Stimulated activated naive CD8-positive, alpha-beta T cell treated with anti-CD3 and anti-CD28 coated beads, Interleukin-15, Interleukin-2, amounts not matched to agents 100 ng/mL and 50 ng/mL, for 24 hours (primary cell): Measurements from ENCODE around the gene LPCAT2.

ENCODE experiments used
- H3K27ac Mint-ChIP-seq: one replicate; pipeline ENCODE4 v1.8.0; 2021; ENCODE audit warnings: mild to moderate bottlenecking, mixed read lengths
- H3K27me3 Mint-ChIP-seq: one replicate; pipeline ENCODE4 v1.8.0; 2021; ENCODE audit warnings: mixed read lengths
- H3K36me3 Mint-ChIP-seq: one replicate; pipeline ENCODE4 v1.8.0; 2021; ENCODE audit warnings: low read depth, mixed read lengths
- H3K4me1 Mint-ChIP-seq: one replicate; pipeline ENCODE4 v1.8.0; 2021; ENCODE audit warnings: low read depth, mixed read lengths
- H3K4me3 Mint-ChIP-seq: one replicate; pipeline ENCODE4 v1.8.0; 2021; ENCODE audit warnings: mild to moderate bottlenecking, mixed read lengths
- H3K9me3 Mint-ChIP-seq: one replicate; pipeline ENCODE4 v1.8.0; 2021; ENCODE audit warnings: mixed read lengths

LPCAT2 gene

GRCh38 chr16:55476625-55477533 lies 32.0 kb upstream of the LPCAT2 start:
- H3K4me1 Mint-ChIP-seq = no peaks in the 10 kb centered on the region
- no peaks in the 10 kb centered on the region for H3K36me3 Mint-ChIP-seq
- H3K27ac Mint-ChIP-seq = no peak overlapping the region
- H3K27me3 Mint-ChIP-seq = peaks cover 44% of the 10 kb centered on the region
- H3K9me3 Mint-ChIP-seq = no peaks in the 10 kb centered on the region
- H3K4me3 Mint-ChIP-seq = no peak overlapping the region

- Mint-ChIP-seq H3K27me3 (peaks cover 44% of the 10 kb centered on the region), H3K4me1 (no peaks in the 10 kb centered on the region), H3K36me3 (no peaks in the 10 kb centered on the region), H3K4me3 (no peak overlapping the region), H3K27ac (no peak overlapping the region), H3K9me3 (no peaks in the 10 kb centered on the region)
These were observed 31.1 kb upstream of the LPCAT2 start for GRCh38 chr16:55477736-55478135.

GRCh38 chr16:55478827-55479429 lies 29.9 kb upstream of the LPCAT2 start, which contains the start of gene MMP2:
Gene MMP2 (plus strand): TSS chr16:55479198. CDS start chr16:55479480, 282 bp downstream.
- Mint-ChIP-seq H3K27me3 (peaks cover 42% of the 10 kb centered on the region), H3K9me3 (no peaks in the 10 kb centered on the region), H3K4me3 (peak within 1 kb of the TSS; percentile 17)

GRCh38 chr16:55479430-55480140 lies 29.3 kb upstream of the LPCAT2 start:
- Mint-ChIP-seq H3K27me3 (peaks cover 38% of the 10 kb centered on the region), H3K36me3 (no peaks in the 10 kb centered on the region), H3K27ac (no peak overlapping the region), H3K9me3 (no peaks in the 10 kb centered on the region), H3K4me1 (no peaks in the 10 kb centered on the region), H3K4me3 (peak overlapping the region; percentile 17)

More at GRCh38 chr16:55478827-55479429, 29.9 kb upstream of the LPCAT2 start, which contains the start of gene MMP2:
- Mint-ChIP-seq H3K36me3 (no peaks in the 10 kb centered on the region), H3K4me1 (no peaks in the 10 kb centered on the region), H3K27ac (no peak within 1 kb of the TSS)

DNA sequence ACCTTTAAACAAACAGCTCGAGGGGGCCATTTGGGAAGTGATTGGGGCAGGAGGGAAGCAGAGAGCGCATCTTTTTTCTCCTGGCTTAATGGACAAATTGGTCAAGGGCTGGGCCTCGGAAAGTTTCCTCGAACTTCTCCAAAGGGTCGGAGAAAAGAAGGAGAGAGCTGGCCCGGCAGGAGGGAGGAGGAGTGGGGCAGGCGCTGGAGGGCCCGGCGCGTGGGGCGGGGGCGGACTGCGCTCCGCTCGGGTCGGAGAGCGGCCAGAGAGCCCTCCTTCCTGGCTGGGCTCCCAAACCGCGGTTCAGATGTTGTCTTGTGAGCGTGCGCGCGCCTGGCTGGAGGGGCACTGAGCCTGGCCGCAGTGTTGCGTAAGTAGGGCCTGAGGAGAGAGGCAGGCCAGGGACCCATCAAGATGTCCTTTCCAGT lies 28.6 kb upstream of the LPCAT2 start:
- Mint-ChIP-seq H3K27me3 (peaks cover 38% of the 10 kb centered on the region), H3K4me3 (peak overlapping the region; percentile 17), H3K36me3 (no peaks in the 10 kb centered on the region), H3K27ac (no peak overlapping the region), H3K9me3 (no peaks in the 10 kb centered on the region), H3K4me1 (no peaks in the 10 kb centered on the region)

DNA sequence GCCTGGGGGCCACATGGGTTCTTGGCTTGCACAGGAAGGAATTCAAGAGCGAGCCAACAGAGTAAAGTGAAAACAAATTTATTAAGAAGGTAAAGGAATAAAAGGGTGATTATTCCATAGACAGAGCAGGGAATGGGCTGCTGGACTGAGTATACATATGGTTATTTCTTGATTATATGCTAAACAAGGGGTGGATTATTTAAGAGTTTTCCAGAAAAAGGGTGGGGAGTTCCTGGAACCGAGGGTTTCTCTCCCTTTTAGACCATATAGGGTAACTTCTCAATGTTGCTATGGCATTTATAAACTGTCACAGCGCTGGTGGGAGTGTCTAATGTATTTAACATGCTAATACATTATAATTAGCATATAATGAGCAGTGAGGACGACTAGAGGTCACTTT lies 27.8 kb upstream of the LPCAT2 start:
- Mint-ChIP-seq H3K36me3 (no peaks in the 10 kb centered on the region), H3K4me1 (no peaks in the 10 kb centered on the region), H3K27me3 (peaks cover 38% of the 10 kb centered on the region), H3K9me3 (no peaks in the 10 kb centered on the region), H3K4me3 (no peak overlapping the region), H3K27ac (no peak overlapping the region)

- Mint-ChIP-seq H3K27me3 (peaks cover 34% of the 10 kb centered on the region), H3K27ac (no peak overlapping the region), H3K9me3 (no peaks in the 10 kb centered on the region), H3K36me3 (no peaks in the 10 kb centered on the region), H3K4me3 (no peak overlapping the region), H3K4me1 (no peaks in the 10 kb centered on the region)
These were observed 26.8 kb upstream of the LPCAT2 start for GRCh38 chr16:55482056-55482455.

DNA sequence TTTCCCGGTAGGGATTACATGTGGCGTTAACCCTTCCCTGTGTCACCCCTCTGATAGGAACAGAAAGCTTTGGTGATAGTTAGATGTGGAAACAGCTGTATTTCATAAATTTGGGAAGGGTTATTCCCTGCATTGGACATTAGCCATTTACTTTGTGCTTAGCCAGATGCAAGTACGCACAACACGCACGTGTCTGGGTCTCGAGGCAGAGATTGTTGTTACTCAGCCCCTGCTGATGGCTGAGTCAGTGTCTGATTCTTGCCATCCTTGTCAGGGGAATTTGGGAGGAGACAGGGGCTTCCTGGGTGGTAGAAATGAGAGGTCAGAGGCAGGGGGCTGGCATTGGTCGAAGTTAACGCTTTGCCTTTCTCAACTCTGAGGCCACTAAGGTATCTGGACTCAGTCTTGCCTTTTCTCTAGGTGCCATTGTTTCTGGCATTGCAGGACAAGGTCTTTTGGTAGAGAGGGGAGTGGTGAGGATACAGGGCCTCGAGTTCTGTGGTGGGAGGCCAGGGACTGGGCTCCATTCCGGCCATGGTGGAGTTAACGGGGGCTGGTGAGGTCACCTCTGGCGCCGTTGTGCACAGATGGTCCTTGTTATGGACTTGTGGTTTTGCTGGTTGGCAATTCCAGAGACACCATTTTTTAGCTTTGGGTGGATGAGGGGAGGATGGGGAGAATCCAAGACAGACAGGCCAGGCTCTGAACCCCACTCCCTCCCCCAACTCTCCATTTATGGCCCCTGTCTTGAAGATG lies 21.6 kb upstream of the LPCAT2 start:
- Mint-ChIP-seq H3K4me3 (no peak overlapping the region), H3K4me1 (no peaks in the 10 kb centered on the region), H3K9me3 (no peaks in the 10 kb centered on the region), H3K36me3 (no peaks in the 10 kb centered on the region), H3K27me3 (peaks cover 3% of the 10 kb centered on the region), H3K27ac (no peak overlapping the region)

DNA sequence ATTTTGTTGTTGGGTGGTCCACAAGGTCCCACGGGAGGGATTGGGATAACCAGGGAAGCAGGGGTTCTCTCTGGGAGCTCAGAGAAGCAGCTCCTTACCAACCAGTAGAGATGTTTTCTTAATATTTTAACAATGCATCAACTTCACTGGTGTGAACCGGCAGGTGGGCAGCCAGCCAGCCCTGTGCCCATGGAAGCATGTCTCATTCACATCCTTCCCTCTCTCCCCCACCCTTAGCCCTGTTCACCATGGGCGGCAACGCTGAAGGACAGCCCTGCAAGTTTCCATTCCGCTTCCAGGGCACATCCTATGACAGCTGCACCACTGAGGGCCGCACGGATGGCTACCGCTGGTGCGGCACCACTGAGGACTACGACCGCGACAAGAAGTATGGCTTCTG lies 20.6 kb upstream of the LPCAT2 start:
- Mint-ChIP-seq H3K36me3 (no peaks in the 10 kb centered on the region), H3K4me1 (no peaks in the 10 kb centered on the region), H3K4me3 (no peak overlapping the region), H3K9me3 (no peaks in the 10 kb centered on the region), H3K27ac (no peak overlapping the region), H3K27me3 (peaks cover 3% of the 10 kb centered on the region)

DNA sequence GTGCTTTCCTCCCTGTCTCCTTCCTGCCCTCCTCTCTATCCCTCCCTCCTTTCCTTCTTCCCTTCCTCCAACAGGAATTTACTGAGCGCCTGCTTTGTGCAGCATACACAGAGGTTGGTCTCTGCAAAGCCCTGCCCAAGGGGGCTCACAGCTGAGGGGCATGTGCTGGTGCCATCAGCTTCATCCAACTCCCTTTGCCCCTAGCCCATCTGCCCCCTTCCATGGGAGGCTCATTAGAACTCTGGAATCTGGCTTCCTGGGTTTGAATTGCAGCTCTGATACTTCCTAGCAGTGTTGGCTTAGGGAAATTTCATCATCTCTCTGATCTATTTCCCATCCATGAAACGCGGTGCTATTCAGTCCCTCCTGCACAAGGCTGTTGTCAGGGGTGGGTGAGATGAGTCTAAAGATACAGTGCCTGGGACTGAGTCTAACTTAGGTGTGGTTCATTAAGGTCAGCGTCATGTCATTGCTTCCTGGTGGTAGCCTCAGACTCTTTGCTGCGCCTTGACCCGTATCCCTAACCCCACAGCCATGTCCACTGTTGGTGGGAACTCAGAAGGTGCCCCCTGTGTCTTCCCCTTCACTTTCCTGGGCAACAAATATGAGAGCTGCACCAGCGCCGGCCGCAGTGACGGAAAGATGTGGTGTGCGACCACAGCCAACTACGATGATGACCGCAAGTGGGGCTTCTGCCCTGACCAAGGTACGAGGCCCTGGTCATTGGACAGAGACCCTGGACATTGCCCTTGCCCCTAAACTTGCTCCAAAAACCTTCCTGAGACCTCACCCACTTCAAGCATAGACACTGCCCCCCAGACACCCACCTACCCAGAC lies 19.5 kb upstream of the LPCAT2 start:
- Mint-ChIP-seq H3K4me3 (no peak overlapping the region), H3K27me3 (peaks cover 3% of the 10 kb centered on the region), H3K9me3 (no peaks in the 10 kb centered on the region), H3K4me1 (no peaks in the 10 kb centered on the region), H3K27ac (no peak overlapping the region), H3K36me3 (no peaks in the 10 kb centered on the region)

GRCh38 chr16:55489956-55490265 lies 19.0 kb upstream of the LPCAT2 start:
- Mint-ChIP-seq H3K27me3 (peaks cover 3% of the 10 kb centered on the region), H3K9me3 (no peaks in the 10 kb centered on the region), H3K27ac (no peak overlapping the region), H3K36me3 (no peaks in the 10 kb centered on the region), H3K4me1 (no peaks in the 10 kb centered on the region), H3K4me3 (no peak overlapping the region)

GRCh38 chr16:55490301-55490700 lies 18.6 kb upstream of the LPCAT2 start:
- Mint-ChIP-seq H3K9me3 (no peaks in the 10 kb centered on the region), H3K36me3 (no peaks in the 10 kb centered on the region), H3K27ac (no peak overlapping the region), H3K4me3 (no peak overlapping the region), H3K4me1 (no peaks in the 10 kb centered on the region), H3K27me3 (peaks cover 3% of the 10 kb centered on the region)

DNA sequence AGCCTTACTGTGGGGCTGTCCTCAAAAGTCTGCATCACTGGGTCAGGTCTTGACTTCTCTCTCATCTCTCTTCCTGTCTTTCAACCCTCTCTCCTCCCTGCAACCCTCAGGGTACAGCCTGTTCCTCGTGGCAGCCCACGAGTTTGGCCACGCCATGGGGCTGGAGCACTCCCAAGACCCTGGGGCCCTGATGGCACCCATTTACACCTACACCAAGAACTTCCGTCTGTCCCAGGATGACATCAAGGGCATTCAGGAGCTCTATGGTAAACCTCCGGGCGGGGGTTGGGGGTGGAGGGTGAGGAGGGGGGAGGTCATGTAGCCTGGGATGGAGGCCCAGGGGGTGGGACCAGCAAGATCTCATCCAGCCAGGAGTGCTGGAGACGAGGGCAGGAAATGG lies 17.2 kb upstream of the LPCAT2 start:
- H3K27me3 Mint-ChIP-seq = peaks cover 3% of the 10 kb centered on the region
- no peak overlapping the region for H3K27ac Mint-ChIP-seq
- H3K4me3 Mint-ChIP-seq = no peak overlapping the region
- no peaks in the 10 kb centered on the region for H3K36me3 Mint-ChIP-seq
- H3K9me3 Mint-ChIP-seq = no peaks in the 10 kb centered on the region
- no peaks in the 10 kb centered on the region for H3K4me1 Mint-ChIP-seq
